GM21381 (cell line): ENCODE results near the gene PLCH1.

Experiments
- ATAC-seq: cut with Tn5 transposase; IDR thresholded peaks from one replicate; pipeline ENCODE4 v1.9.1; 2021; ENCODE audit warnings: mild to moderate bottlenecking, moderate library complexity; ENCODE audit not compliant: unreplicated experiment

PLCH1 gene

GRCh38 chr3:155745795-155746550 lies 1.1 kb upstream of the PLCH1 start:
- no peak for ATAC-seq

GRCh38 chr3:155744010-155744625 lies 753 bp downstream of the PLCH1 start:
- peak; percentile 48 for ATAC-seq

- no peak for ATAC-seq
Observed at GRCh38 chr3:155743606-155744005, 1.3 kb downstream of the PLCH1 start.

- ATAC-seq = no peak
Observed at GRCh38 chr3:155742349-155742965, 2.4 kb downstream of the PLCH1 start.

- ATAC-seq = no peak
Observed at GRCh38 chr3:155741603-155742002, 3.3 kb downstream of the PLCH1 start.

- ATAC-seq = no peak
Observed at GRCh38 chr3:155741101-155741500, 3.8 kb downstream of the PLCH1 start.

- ATAC-seq = no peak
Observed at GRCh38 chr3:155739154-155739553, 5.7 kb downstream of the PLCH1 start.

- ATAC-seq = no peak
Observed at GRCh38 chr3:155738580-155739076, 6.2 kb downstream of the PLCH1 start.

- ATAC-seq = peak; percentile 97
Observed at GRCh38 chr3:155737844-155738460, 6.9 kb downstream of the PLCH1 start.

- ATAC-seq = no peak
Observed at GRCh38 chr3:155736381-155736780, 8.5 kb downstream of the PLCH1 start.

GRCh38 chr3:155730843-155731242 lies 14.0 kb downstream of the PLCH1 start:
- no peak for ATAC-seq

- ATAC-seq = no peak
Observed at GRCh38 chr3:155727836-155728235, 17.0 kb downstream of the PLCH1 start.

- ATAC-seq = no peak
Observed at GRCh38 chr3:155714295-155714718, 30.6 kb downstream of the PLCH1 start.

- peak; percentile 81 for ATAC-seq
Observed at GRCh38 chr3:155712008-155712407, 32.9 kb downstream of the PLCH1 start.

GRCh38 chr3:155704771-155705559 lies 39.9 kb downstream of the PLCH1 start:
- no peak for ATAC-seq

GRCh38 chr3:155704061-155704460 lies 40.8 kb downstream of the PLCH1 start:
- no peak for ATAC-seq

- ATAC-seq = no peak
Observed at GRCh38 chr3:155702745-155703591, 41.9 kb downstream of the PLCH1 start.

GRCh38 chr3:155701882-155702465 lies 42.9 kb downstream of the PLCH1 start:
- ATAC-seq = no peak

GRCh38 chr3:155697542-155697941 lies 47.3 kb downstream of the PLCH1 start:
- ATAC-seq = no peak
